GM18858 (cell line): ENCODE data around the gene PACS2.

Experiments used
- ATAC-seq: cut with Tn5 transposase; IDR thresholded peaks from one replicate; pipeline ENCODE4 v1.9.1; 2021; ENCODE audit not compliant: unreplicated experiment

Gene PACS2

GRCh38 chr14:105420101-105420973 lies 105.8 kb downstream of the PACS2 start:
- no peak for ATAC-seq

- no peak for ATAC-seq
These were observed 106.6 kb downstream of the PACS2 start for GRCh38 chr14:105420974-105421674.

- ATAC-seq, result no peak
These were observed 107.4 kb downstream of the PACS2 start for GRCh38 chr14:105421723-105422615.

GRCh38 chr14:105422695-105423487 lies 108.3 kb downstream of the PACS2 start:
- no peak for ATAC-seq

- ATAC-seq, result no peak
These were observed 109.1 kb downstream of the PACS2 start for GRCh38 chr14:105423488-105424195.

- ATAC-seq, result no peak
These were observed 110.3 kb downstream of the PACS2 start for GRCh38 chr14:105424861-105425260.

GRCh38 chr14:105425823-105426247 lies 111.3 kb downstream of the PACS2 start:
- ATAC-seq, result no peak

- ATAC-seq, result no peak
These were observed 112.0 kb downstream of the PACS2 start for GRCh38 chr14:105426416-105427130.

GRCh38 chr14:105427412-105427811 lies 112.9 kb downstream of the PACS2 start:
- no peak for ATAC-seq

GRCh38 chr14:105427936-105428485 lies 113.5 kb downstream of the PACS2 start:
- ATAC-seq, result no peak

GRCh38 chr14:105430042-105430441 lies 115.5 kb downstream of the PACS2 start:
- no peak for ATAC-seq

GRCh38 chr14:105430565-105430964 lies 116.0 kb downstream of the PACS2 start:
- no peak for ATAC-seq

- no peak for ATAC-seq
These were observed 116.7 kb downstream of the PACS2 start for GRCh38 chr14:105431256-105431655.

GRCh38 chr14:105432657-105433056 lies 118.1 kb downstream of the PACS2 start:
- ATAC-seq, result no peak

GRCh38 chr14:105433161-105433605 lies 118.6 kb downstream of the PACS2 start:
- no peak for ATAC-seq

GRCh38 chr14:105436402-105436801 lies 121.9 kb downstream of the PACS2 start:
- ATAC-seq, result no peak

- no peak for ATAC-seq
These were observed 122.6 kb downstream of the PACS2 start for GRCh38 chr14:105436891-105437722.
